B cell (primary cell): Measurements from ENCODE around the gene CRMP1. TPM values are rescaled to one million over a fixed set of nuclear protein-coding genes. Genes with fewer than 3 reads are reported as not detected.

Experiments used
- ATAC-seq: fragments of 200-7000 bp; cut with Tn5 transposase; one replicate; pipeline ENCODE4 v1.10.0; 2021; ENCODE audit warnings: low read depth, mild to moderate bottlenecking, moderate number of reproducible peaks, moderate library complexity
- CTCF ChIA-PET: fragments of 350-600 bp; sonication (Branson Sonifier 250); formaldehyde crosslinking; loops from one replicate; lab custom pipeline; 2021; ENCODE audit warnings: antibody characterized with exemption, inconsistent platforms; lab: Charles Lee
- POLR2A ChIA-PET: fragments of 350-600 bp; sonication (Branson Sonifier 250); formaldehyde crosslinking; loops from one replicate; lab custom pipeline; 2021; ENCODE audit warnings: antibody characterized with exemption; lab: Charles Lee
- DNase-seq: peaks from one replicate; pipeline ENCODE4 v3.0.0; 2013
- H2AFZ ChIP-seq: 2 replicates; pipeline ENCODE4 v1.6.1; 2012; ENCODE audit warnings: mild to moderate bottlenecking, low read depth, low read length; ENCODE audit not compliant: insufficient read depth, poor library complexity, severe bottlenecking
- H3K27ac ChIP-seq, 2 donors: 1 replicate in 1 of 2; 2 replicates in 1 of 2; pipeline ENCODE4 v1.5.1; 2012 to 2013; ENCODE audit warnings: low read length in 2 of 2, mild to moderate bottlenecking in 2 of 2, moderate library complexity in 1 of 2
- H3K27me3 ChIP-seq, 4 experiments: fragments of 200-600 bp in 1 of 4; sonication (generic) in 1 of 4; replicated peaks in 1 of 4; 1 replicate in 2 of 4; 2 replicates in 2 of 4; pipeline versions ENCODE4 v1.6.1 to v1.7.0; 2013 to 2016; ENCODE audit warnings: low read length in 3 of 4, mild to moderate bottlenecking in 2 of 4, mixed read lengths in 1 of 4, moderate library complexity in 1 of 4; ENCODE audit not compliant: insufficient read depth in 4 of 4, control insufficient read depth in 3 of 4; ENCODE audit errors: control extremely low read depth in 1 of 4
- H3K36me3 ChIP-seq, 2 experiments: replicated peaks in 1 of 2; 1 replicate in 1 of 2; 2 replicates in 1 of 2; pipeline versions ENCODE4 v1.6.1 to v1.7.1; 2013; ENCODE audit warnings: low read length in 1 of 2; ENCODE audit not compliant: insufficient read depth in 2 of 2, control insufficient read depth in 1 of 2; ENCODE audit errors: control extremely low read depth in 1 of 2, extremely low read depth in 1 of 2
- H3K4me1 ChIP-seq, 2 donors: fragments of 200-600 bp in 1 of 2; sonication (generic) in 1 of 2; 1 replicate in 1 of 2; 2 replicates in 1 of 2; pipeline versions ENCODE4 v1.5.1 to v1.6.1; 2013 to 2017; ENCODE audit warnings: low read length in 2 of 2; ENCODE audit not compliant: control insufficient read depth in 2 of 2, insufficient read depth in 2 of 2
- H3K4me2 ChIP-seq: replicated peaks from 2 replicates; pipeline ENCODE3; 2012; ENCODE audit warnings: mild to moderate bottlenecking, low read depth, low read length; ENCODE audit not compliant: poor library complexity, severe bottlenecking
- H3K4me3 ChIP-seq, 5 experiments: fragments of 200-600 bp in 1 of 5; sonication (generic) in 1 of 5; 1 replicate in 3 of 5; 2 replicates in 2 of 5; pipeline versions ENCODE4 v1.5.1 to v1.7.0; 2011 to 2016; ENCODE audit warnings: low read length in 4 of 5, mild to moderate bottlenecking in 4 of 5, low read depth in 2 of 5, control low read depth in 1 of 5, moderate library complexity in 1 of 5; ENCODE audit not compliant: insufficient read depth in 1 of 5; ENCODE audit errors: control extremely low read depth in 1 of 5, extremely low read depth in 1 of 5
- H3K79me2 ChIP-seq: fragments of 200-600 bp; sonication (generic); one replicate; pipeline ENCODE4 v1.6.0; 2016; ENCODE audit warnings: low read length; ENCODE audit not compliant: control insufficient read depth, insufficient read depth
- H3K9ac ChIP-seq: fragments of 200-600 bp; sonication (generic); 2 replicates; pipeline ENCODE4 v1.6.1; 2017; ENCODE audit warnings: mild to moderate bottlenecking, low read length, moderate library complexity
- H3K9me3 ChIP-seq, 3 donors: one replicate each; pipeline versions ENCODE4 v1.6.1 to v1.7.1; 2013; ENCODE audit warnings: low read length in 2 of 3; ENCODE audit not compliant: control insufficient read depth in 2 of 3, insufficient read depth in 1 of 3; ENCODE audit errors: control extremely low read depth in 1 of 3
- H4K20me1 ChIP-seq: 2 replicates; pipeline ENCODE4 v1.6.0; 2012; ENCODE audit warnings: mild to moderate bottlenecking, low read length; ENCODE audit not compliant: insufficient read depth, control insufficient read depth, poor library complexity, severe bottlenecking
- H3K27ac Mint-ChIP-seq: one replicate; pipeline ENCODE4 v1.8.0; 2021; ENCODE audit warnings: mixed read lengths
- H3K27me3 Mint-ChIP-seq: one replicate; pipeline ENCODE4 v1.8.0; 2021; ENCODE audit warnings: mixed read lengths
- H3K4me1 Mint-ChIP-seq: one replicate; pipeline ENCODE4 v1.8.0; 2021; ENCODE audit warnings: mixed read lengths
- H3K4me3 Mint-ChIP-seq: one replicate; pipeline ENCODE4 v1.8.0; 2021; ENCODE audit warnings: mixed read lengths
- H3K9me3 Mint-ChIP-seq: one replicate; pipeline ENCODE4 v1.8.0; 2022; ENCODE audit warnings: mixed read lengths; ENCODE audit not compliant: insufficient read depth
- EZH2 ChIP-seq: IDR thresholded peaks from 2 replicates; pipeline ENCODE4 v1.6.1; 2012; ENCODE audit warnings: borderline replicate concordance, low read depth, mild to moderate bottlenecking, moderate library complexity, low read length; ENCODE audit not compliant: insufficient read depth, poor library complexity, severe bottlenecking
- WGBS: methylation state at CpG from one replicate; pipeline ENCODE4 v1.1.5; 2013; ENCODE audit warnings: missing lambda C conversion rate; ENCODE audit not compliant: insufficient coverage; 5-methylcytosine and 5-hydroxymethylcytosine counted together
- intact Hi-C: fragments of 100-400 bp; cut with micrococcal nuclease; formaldehyde crosslinking; loops from one replicate; pipeline ENCODE4 v1.10.0; 2022
- polyA plus RNA-seq: library from polyadenylated mRNA; depleted of rRNA; stranded (reverse); fragments of >200 nt; gene quantifications from 2 replicates; pipeline ENCODE4 v1.2.3, GENCODE V29; 2012
- total RNA-seq, 2 donors: library from RNA; stranded (reverse); fragments of 120-200 nt in 1 of 2; gene quantifications; 1 replicate in 1 of 2; 2 replicates in 1 of 2; pipeline versions ENCODE4 v1.2.3 to v1.2.4, GENCODE V29; 2013 to 2022
- TF ChIP-seq, protein P1 (sequence below): fragments of 200-600 bp; IDR thresholded peaks from one replicate; pipeline ENCODE4 v1.8.0; 2022; ENCODE audit warnings: antibody characterized with exemption, mild to moderate bottlenecking

The CRMP1 gene
- total and polyA plus RNA-seq, 2 donors (not counting 1 experiment from before 2014, with no cell fraction given) = 0.13 TPM; not detected in 1

DNA sequence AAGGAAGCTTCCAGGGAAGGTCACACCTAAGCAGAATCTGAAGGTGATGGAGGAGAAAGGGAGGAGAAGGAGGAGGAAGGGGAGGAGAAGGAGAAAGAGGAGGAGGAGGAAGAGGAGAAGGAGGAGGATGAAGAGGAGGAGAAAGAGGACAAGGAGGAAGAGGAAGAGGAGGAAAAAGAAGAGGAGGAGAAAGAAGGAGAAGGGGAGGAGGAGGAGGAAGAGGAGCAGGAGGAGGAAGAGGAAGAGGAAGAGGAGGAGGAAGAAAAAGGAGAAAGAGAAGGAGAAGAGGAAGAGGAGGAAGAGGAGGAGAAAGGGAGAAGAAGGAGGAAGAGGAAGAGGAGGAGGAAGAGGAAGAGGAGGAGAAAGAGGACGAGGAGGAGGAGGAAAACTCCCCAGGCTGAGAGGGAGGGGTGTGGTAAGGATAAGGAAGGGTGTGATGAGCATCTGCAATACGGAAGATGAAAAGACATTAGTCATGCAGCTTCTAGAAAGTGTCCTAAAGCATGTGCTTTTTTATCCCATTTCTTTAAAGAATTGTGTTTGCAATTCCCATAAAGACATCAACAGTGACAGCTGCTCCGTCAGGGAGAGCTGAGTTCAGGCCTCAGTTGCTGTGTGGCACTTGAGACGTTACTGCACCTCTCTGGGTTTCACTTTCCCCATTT is 41.1 kb downstream of the CRMP1 start:
- H3K4me1 Mint-ChIP-seq = no peaks in the 10 kb centered on the region
- Histone ChIP-seq H3K9me3 (peaks cover 0 to 7% (median 0%) of the 10 kb centered on the region in 3 donors), H3K4me2 (no peak overlapping the region), H3K27me3 (no peaks in the 10 kb centered on the region), H3K4me3 (no peak overlapping the region), H2AFZ (no peak overlapping the region), H3K36me3 (no peaks in the 10 kb centered on the region), H4K20me1 (no peaks in the 10 kb centered on the region), H3K4me1 (no peaks in the 10 kb centered on the region), H3K9ac (no peak overlapping the region), H3K79me2 (no peaks in the 10 kb centered on the region), H3K27ac (no peak overlapping the region)
- no peaks in the 10 kb centered on the region for H3K27me3 Mint-ChIP-seq
- no peaks in the 10 kb centered on the region for H3K9me3 Mint-ChIP-seq
- 68% methylated on average over 4 of the region's 4 CpGs for WGBS
- DNase-seq (no peak), ATAC-seq (no peak)
- no peak for TF ChIP-seq EZH2
- TF ChIP-seq, protein P1, sequence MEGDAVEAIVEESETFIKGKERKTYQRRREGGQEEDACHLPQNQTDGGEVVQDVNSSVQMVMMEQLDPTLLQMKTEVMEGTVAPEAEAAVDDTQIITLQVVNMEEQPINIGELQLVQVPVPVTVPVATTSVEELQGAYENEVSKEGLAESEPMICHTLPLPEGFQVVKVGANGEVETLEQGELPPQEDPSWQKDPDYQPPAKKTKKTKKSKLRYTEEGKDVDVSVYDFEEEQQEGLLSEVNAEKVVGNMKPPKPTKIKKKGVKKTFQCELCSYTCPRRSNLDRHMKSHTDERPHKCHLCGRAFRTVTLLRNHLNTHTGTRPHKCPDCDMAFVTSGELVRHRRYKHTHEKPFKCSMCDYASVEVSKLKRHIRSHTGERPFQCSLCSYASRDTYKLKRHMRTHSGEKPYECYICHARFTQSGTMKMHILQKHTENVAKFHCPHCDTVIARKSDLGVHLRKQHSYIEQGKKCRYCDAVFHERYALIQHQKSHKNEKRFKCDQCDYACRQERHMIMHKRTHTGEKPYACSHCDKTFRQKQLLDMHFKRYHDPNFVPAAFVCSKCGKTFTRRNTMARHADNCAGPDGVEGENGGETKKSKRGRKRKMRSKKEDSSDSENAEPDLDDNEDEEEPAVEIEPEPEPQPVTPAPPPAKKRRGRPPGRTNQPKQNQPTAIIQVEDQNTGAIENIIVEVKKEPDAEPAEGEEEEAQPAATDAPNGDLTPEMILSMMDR = no peak
- POLR2A ChIA-PET = no interaction called here
- intact Hi-C loops = no loop called here
- no peak overlapping the region for H3K4me3 Mint-ChIP-seq
- CTCF ChIA-PET = no interaction called here
- H3K27ac Mint-ChIP-seq = no peak overlapping the region

DNA sequence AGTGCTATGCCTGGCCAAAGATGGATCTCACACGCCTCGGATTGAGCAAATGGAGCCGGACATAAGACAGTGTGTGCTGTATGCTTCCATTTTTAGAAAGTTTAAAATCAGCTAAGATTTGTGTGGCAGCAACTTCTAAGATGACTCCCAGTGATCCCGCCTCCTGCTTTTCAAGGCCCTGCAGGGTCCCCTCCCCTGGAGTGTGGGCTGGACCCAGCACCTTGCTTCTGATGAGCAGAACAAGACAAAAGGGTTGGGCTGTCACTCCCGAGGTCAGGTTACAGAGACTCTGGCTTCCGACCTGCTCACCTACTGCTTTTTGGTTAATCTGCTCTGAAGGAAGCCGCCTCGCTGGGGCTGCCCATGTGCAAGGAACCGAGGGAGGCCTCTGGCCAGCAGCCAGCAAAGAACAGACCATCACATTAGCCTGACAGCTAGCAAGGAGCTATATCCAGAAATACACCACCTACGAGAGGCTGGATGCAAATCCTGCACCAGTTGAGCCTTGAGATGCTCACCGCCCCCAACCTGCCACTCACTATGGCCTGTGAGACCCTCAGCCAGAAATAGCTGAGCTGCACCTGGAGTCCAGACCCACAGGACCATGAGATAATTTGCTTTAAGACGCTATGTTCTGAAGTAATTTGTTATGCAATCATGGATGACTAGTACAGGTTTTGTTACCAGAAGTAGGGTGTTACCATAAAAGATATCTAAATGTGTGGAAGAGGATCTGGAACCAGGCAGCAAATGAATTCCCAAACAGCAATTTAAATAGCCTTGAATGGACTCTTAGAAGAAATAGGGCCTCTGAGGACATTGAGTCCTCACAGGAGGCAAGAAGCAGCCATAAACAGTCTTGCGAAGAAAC is 47.6 kb downstream of the CRMP1 start:
- Histone ChIP-seq H4K20me1 (no peaks in the 10 kb centered on the region), H3K4me2 (no peak overlapping the region), H3K27me3 (no peaks in the 10 kb centered on the region), H3K9me3 (peaks cover 0 to 4% (median 0%) of the 10 kb centered on the region in 3 donors), H3K4me3 (no peak overlapping the region), H2AFZ (no peak overlapping the region), H3K4me1 (no peaks in the 10 kb centered on the region), H3K27ac (no peak overlapping the region), H3K36me3 (no peaks in the 10 kb centered on the region), H3K9ac (no peak overlapping the region), H3K79me2 (no peaks in the 10 kb centered on the region)
- Mint-ChIP-seq H3K4me1 (peaks cover 7% of the 10 kb centered on the region), H3K27ac (no peak overlapping the region), H3K27me3 (no peaks in the 10 kb centered on the region), H3K4me3 (no peak overlapping the region), H3K9me3 (no peaks in the 10 kb centered on the region)
- WGBS = 87% methylated on average over 12 of the region's 13 CpGs
- DNase-seq (no peak), ATAC-seq (no peak)
- no peak for TF ChIP-seq EZH2
- TF ChIP-seq, protein P1 = no peak
- intact Hi-C loops = no loop called here
- ChIA-PET CTCF (no interaction called here), POLR2A (no interaction called here)
